ENCODE data around the gene MMP19.
"Not testable (repeated sequence)": the region's sequence is repeated elsewhere in the genome, so short reads cannot be mapped to it uniquely, and the experiment has no call there.

The MMP19 gene

DNA sequence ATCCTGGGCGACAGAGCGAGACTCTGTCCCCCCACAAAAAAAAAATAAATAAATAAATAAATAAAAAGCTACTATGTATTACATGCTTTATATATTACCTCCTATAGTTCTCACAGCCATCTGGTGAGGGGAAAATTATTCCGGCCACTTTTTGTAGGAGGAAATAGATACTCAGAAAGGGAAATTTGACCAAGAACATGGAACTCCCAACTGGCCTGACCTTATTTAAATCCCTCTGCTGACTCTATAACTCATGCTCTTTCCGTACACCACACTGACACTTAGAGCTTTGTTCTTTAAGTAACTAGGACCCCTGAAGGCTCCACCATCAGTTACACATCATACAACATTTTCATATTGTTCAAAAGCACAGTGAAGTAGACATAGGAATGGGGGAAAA lies 2.2 kb upstream of the MMP19 start:
- DNase-seq (ENCODE audit: low read depth in 3 of 3) = no peak

DNA sequence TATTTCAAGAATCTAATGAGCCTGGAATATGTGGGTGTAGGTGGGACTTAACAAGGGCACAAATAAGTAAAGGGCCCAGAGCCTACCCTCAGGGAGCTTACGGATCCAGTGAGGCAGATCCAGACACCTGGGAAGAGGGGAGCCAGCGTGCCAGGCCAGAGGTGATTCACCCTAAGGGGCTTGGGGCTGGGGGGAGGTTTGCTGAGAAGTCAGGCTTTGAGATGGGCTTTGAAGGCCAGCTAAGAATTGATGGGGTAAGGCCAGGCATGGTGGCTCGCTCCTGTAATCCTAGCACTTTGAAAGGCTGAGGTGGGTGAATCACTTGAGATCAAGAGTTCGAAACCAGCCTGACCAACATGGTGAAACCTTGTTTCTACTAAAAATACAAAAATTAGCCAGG lies 695 bp upstream of the MMP19 start:
- DNase-seq (ENCODE audit: low read depth in 3 of 3) = no peak

GRCh38 chr12:55840581-55841351 lies 2.0 kb downstream of the MMP19 start:
- DNase-seq (ENCODE audit: low read depth in 3 of 3) = no peak

GRCh38 chr12:55839345-55840140 lies 3.2 kb downstream of the MMP19 start:
- no peak for DNase-seq (ENCODE audit: low read depth in 3 of 3)

DNA sequence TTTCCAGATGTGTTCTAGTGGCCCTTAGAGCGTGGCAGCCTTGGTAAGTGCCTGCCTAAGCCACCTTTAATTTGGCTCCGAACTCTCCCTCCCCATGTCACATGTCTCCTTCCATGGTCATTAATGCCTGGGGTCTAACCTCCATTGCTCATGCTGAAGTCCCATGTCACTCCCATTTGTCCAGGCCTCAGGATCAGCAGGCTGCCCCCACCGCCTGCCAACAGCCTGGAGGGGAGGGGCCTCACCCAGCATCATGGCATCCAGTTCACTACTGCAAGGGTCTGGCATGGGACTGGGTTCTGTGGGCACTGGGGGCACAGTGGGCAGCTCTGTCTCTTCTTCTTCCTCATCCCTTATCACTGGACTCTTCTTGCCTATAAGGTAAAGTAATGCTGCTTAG lies 4.4 kb downstream of the MMP19 start:
- no peak for DNase-seq (ENCODE audit: low read depth in 3 of 3)

GRCh38 chr12:55834400-55834799 lies 8.3 kb downstream of the MMP19 start:
- not testable (repeated sequence) for DNase-seq (ENCODE audit: low read depth in 3 of 3)

DNA sequence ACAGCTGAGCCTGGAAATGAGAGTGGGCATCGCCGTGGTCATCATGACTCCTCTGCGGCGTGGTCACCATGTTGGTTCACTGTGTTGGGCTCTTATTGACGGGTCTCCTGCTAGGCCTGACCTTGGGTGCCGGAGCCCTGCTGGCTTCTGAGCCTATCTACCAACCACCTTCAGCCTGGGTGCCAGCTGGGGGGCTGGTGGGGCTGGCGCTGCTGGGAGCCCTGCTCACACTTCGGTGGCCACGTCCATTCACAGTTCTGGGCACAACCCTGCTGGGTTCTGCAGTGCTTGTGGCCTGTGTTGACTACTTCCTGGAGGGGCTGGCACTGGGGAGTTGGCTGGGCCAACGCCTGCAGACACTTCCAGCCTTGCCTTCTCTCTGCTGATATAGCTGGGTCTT lies 9.7 kb downstream of the MMP19 start:
- DNase-seq (ENCODE audit: low read depth in 3 of 3) = no peak

DNA sequence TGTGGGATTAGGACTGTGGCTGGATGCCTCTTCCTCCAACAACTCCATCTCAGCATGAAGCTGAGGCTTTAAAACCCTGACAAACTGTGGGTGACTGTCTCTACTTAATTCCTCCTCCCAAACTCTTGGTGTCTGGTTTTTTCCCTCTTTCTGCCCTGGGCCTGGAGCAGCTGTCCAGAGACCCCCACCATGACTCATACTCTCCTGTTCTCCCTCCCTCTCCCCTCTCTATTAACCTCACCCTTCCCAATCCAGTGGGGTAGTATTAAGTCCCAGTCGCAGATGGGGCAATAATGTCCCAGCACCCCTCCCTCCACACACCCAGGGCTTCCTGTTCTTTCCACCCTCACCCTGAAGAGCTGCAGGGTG lies 11.3 kb downstream of the MMP19 start:
- no peak for DNase-seq (ENCODE audit: low read depth in 3 of 3)

DNA sequence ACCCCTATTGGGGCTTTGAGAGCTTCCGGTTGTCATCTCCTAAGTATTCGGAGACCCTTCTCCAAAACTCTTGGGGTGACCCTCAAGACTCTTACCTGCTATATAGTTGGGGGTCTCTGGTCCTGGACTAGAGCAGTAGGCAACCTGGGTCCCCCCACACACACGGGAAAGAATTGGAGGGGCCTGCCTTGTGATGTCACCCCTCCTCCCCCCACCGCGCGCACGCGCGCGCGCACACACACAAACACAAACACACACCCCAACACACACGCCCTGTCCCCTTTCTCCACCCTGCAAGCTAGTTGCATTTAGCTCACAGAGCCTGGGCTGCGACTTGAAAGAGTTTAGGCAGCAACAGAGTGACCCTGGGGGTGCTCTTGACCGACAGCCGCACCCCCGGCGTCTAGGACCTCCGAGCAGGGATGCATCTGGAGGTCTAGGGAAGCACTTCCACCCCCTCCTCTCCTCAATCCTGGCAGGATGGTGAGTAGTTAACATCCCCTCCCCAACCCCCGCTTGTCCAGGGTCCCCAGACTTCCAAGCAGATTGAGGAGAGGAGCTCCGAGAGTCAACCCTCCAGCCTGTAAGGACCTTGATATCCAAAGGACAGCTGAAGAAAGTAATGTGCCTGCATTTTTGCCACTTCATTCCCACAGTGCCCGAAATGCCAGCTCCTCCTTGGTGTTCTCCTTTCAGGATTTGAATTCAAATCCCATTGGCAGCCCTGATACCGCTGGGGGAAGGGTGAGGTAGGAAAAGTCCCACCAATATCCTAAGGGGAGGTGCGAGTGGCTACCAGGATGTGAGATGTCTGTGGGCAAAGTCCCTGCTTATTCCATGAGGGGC lies 11.9 kb downstream of the MMP19 start:
- no peak for DNase-seq (ENCODE audit: low read depth in 3 of 3)

GRCh38 chr12:55829967-55830600 lies 12.7 kb downstream of the MMP19 start:
- DNase-seq (ENCODE audit: low read depth in 3 of 3) = no peak

- DNase-seq (ENCODE audit: low read depth in 3 of 3) = no peak
Measured at GRCh38 chr12:55828357-55828756, 14.4 kb downstream of the MMP19 start.

DNA sequence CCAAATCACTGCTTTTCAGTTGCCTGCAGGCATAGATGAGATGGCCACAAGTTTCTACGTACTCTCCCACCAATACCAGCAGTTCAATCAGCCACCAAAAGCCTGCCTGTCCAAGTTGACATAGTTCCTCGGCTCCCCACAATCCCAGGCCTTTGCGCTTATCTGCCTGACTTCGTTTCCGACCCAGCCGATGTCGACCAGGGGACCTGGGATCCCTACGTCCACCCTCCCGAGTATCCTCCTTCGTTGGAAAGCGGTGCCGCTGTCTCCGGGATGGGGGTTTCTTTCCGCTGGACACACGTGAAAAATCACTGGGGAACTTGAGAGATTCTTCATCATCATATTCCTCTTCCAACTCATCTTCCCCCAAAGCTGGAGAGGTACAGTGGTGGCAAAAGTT lies 14.9 kb downstream of the MMP19 start:
- DNase-seq (ENCODE audit: low read depth in 3 of 3) = no peak

GRCh38 chr12:55824726-55825125 lies 18.0 kb downstream of the MMP19 start:
- no peak for DNase-seq (ENCODE audit: low read depth in 3 of 3)

- DNase-seq (ENCODE audit: low read depth in 3 of 3) = no peak
Measured at GRCh38 chr12:55823419-55823818, 19.3 kb downstream of the MMP19 start.

GRCh38 chr12:55822228-55822627 lies 20.5 kb downstream of the MMP19 start:
- DNase-seq (ENCODE audit: low read depth in 3 of 3) = no peak

DNA sequence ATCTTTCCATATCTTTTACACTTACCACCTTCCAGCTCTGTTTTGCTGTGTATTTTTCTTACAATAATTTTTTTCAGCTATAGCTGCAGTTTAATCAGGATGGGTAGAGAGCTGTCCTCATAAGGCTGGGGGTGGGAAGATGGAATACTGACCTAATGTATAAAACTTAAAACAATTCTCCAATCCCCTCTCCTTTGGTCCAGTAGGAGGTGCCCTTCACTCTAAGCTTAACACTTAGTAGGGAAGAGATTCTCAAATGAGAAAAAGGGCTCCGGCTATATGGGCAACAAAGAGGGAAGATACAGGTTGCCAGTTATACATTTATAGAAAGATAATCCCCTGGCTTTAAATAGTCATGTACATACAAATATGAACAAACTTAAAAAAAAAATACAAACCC lies 22.1 kb downstream of the MMP19 start:
- DNase-seq (ENCODE audit: low read depth in 3 of 3) = no peak

DNA sequence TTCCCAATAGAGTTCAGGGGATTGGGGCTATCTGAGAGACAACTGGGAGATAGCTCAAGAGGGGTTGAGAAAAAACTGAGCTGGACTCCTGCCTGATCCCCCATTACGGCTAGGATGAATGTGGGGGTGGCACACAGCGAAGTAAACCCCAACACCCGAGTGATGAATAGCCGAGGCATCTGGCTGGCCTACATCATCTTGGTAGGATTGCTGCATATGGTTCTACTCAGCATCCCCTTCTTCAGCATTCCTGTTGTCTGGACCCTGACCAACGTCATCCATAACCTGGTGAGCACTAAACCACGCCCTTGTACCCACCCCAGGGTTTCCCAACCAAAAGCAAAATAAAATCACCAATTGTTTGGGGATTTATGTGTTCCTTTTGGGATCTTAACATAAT lies 23.9 kb downstream of the MMP19 start:
- no peak for DNase-seq (ENCODE audit: low read depth in 3 of 3)

DNA sequence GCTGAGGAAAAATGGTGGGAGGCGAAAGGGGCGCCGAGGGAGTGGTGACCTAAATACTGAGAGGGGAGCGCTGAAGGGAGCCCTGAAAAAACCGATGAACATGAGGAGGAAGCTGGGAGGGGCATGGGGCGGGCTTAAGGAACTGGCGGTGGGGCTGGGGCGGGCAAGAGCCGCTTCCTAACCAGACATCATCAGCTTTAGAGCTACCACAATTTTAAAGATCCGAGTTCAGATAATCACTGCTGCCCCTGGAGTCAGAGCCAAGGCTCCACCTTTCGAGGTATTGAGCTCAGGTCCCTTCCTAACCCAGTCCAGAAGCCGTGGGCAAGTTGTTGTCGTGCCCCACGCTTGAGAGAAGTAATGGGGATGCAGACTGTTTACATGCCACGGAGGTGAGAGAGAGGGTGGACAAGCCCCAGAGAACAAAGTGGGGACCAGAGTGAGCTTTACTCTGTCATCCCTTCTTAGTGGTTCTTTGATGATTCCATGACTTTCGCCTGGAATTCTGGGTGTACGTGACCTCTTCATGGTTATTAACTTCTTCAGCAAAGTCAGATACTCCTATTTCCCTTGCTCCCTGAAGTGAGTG lies 24.5 kb downstream of the MMP19 start:
- no peak for DNase-seq (ENCODE audit: low read depth in 3 of 3)

- DNase-seq (ENCODE audit: low read depth in 3 of 3) = peak; percentile 89 to 97 (median 89)
Measured at GRCh38 chr12:55817345-55818139, 25.2 kb downstream of the MMP19 start, which contains the start of the genes ORMDL2 and SARNP. ORMDL2 (plus strand) TSS chr12:55818041; CDS start chr12:55819000, 959 bp downstream. SARNP (minus strand) TSS chr12:55817724; CDS start chr12:55817701, 23 bp downstream.

- no peak for DNase-seq (ENCODE audit: low read depth in 3 of 3)
Measured at GRCh38 chr12:55816881-55817344, 25.8 kb downstream of the MMP19 start.
